Skeletal muscle tissue (tissue), 4 donors: ENCODE data around the gene PSRC1. TPM values are rescaled to one million over a fixed set of nuclear protein-coding genes. Genes with fewer than 3 reads are reported as not detected.
A peak's percentile ranks its signal among the peaks of the same experiment; 100 is the strongest.

Source experiments
- H3K27ac ChIP-seq: one replicate; pipeline ENCODE4 v1.7.0; 2013; ENCODE audit warnings: mild to moderate bottlenecking, low read depth, low read length, inconsistent platforms
- H3K27me3 ChIP-seq, 3 donors: one replicate each; pipeline ENCODE4 v1.7.0; 2013; ENCODE audit warnings: low read length in 3 of 3; ENCODE audit not compliant: control insufficient read depth in 3 of 3, insufficient read depth in 3 of 3
- H3K36me3 ChIP-seq, 3 donors: one replicate each; pipeline ENCODE4 v1.7.0; 2013; ENCODE audit warnings: low read length in 3 of 3; ENCODE audit not compliant: control insufficient read depth in 3 of 3, insufficient read depth in 3 of 3
- H3K4me1 ChIP-seq, 3 donors: one replicate each; pipeline ENCODE4 v1.7.0; 2013; ENCODE audit warnings: low read length in 3 of 3, mild to moderate bottlenecking in 3 of 3; ENCODE audit not compliant: control insufficient read depth in 3 of 3, insufficient read depth in 3 of 3
- H3K4me3 ChIP-seq, 3 donors: one replicate each; pipeline ENCODE4 v1.7.0; 2013; ENCODE audit warnings: low read length in 3 of 3
- H3K9ac ChIP-seq, 3 donors: one replicate each; pipeline ENCODE4 v1.7.0; 2013; ENCODE audit warnings: low read length in 3 of 3, mild to moderate bottlenecking in 3 of 3, moderate library complexity in 2 of 3, low read depth in 1 of 3
- H3K9me3 ChIP-seq, 3 donors: one replicate each; pipeline ENCODE4 v1.7.0; 2013; ENCODE audit warnings: low read length in 3 of 3; ENCODE audit not compliant: control insufficient read depth in 3 of 3
- total RNA-seq: library from RNA; depleted of rRNA; stranded (reverse); fragments of >200 nt; gene quantifications from one replicate; pipeline ENCODE4 v1.2.3, GENCODE V29; 2014
- donor health status: Osteomylitis.

Gene PSRC1
- 1.6 TPM for total RNA-seq

DNA sequence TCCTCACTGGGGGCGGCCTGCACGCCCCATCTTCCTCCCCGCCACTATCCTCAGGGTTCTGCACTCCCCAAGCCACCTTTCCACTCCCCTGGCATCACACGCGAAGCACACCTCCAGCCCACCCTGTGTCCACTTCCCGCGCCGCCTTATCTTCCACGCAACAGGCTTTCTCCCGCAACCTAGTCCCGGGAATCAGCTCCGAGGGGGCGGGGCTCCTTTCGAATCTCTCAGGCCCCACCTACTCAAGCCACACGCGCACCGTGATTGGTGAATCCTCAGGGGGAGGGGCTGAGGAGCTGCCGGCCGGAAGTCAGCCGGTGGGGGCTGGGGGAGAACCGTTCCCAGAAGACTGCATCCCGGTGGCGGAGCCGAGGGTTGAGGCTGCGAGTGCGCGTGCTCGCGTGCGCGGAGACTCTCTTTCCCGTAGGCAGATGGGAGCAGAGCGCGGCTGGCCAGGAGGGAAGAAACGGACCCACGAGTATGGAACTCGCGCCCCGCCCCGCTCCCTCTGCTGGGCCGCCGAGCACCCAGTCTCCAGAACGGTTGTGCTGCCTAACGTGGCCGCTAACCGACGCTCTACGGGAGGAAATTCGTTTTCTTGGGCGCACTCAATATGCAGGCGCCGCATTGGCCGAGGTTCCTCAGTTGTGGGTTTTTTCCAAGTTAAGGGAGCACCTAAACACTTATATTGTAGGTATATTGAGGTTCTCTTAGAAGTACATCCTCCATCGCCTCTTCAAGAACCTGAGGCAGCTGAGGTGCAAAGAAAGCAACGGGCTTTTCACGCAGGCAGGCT is at the start of gene PSRC1:
Gene PSRC1, minus strand, starts transcription at position 194 of the 796 bp plus-strand sequence.
- H3K9me3 ChIP-seq, result no peaks in the 10 kb centered on the region
- H3K36me3 ChIP-seq, result peaks cover 0 to 2% (median 0%) of the 10 kb centered on the region in 3 donors
- H3K27me3 ChIP-seq, result no peaks in the 10 kb centered on the region
- H3K9ac ChIP-seq, result peak within 1 kb of the TSS; percentile 74 to 87 (median 87)
- H3K27ac ChIP-seq, result peak within 1 kb of the TSS; percentile 81
- peak within 1 kb of the TSS; percentile 86 to 94 (median 88) for H3K4me3 ChIP-seq
- peaks cover 12 to 26% (median 18%) of the 10 kb centered on the region in 3 donors for H3K4me1 ChIP-seq

DNA sequence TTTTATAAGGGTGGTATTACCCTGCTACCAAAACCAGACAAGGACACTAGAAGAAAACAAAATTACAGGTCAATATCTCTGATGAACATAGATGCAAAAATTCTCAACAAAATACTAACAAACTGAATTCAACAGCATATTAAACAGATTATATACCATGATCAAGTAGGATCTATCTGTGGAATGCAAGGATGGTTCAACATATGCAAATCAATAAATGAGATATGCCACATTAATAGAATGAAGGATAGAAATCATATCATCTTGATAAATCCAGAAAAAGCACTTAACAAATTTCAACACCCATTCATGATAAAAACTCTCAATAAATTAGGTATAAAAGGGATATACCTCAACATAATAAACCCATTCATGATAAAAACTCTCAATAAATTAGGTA is 48.2 kb upstream of the PSRC1 start:
- Histone ChIP-seq H3K9me3 (peaks cover 0 to 2% (median 0%) of the 10 kb centered on the region in 3 donors), H3K9ac (no peak overlapping the region), H3K4me3 (no peak overlapping the region), H3K36me3 (peaks cover 45 to 75% (median 54%) of the 10 kb centered on the region in 3 donors), H3K27me3 (no peaks in the 10 kb centered on the region), H3K27ac (no peak overlapping the region), H3K4me1 (no peaks in the 10 kb centered on the region)

DNA sequence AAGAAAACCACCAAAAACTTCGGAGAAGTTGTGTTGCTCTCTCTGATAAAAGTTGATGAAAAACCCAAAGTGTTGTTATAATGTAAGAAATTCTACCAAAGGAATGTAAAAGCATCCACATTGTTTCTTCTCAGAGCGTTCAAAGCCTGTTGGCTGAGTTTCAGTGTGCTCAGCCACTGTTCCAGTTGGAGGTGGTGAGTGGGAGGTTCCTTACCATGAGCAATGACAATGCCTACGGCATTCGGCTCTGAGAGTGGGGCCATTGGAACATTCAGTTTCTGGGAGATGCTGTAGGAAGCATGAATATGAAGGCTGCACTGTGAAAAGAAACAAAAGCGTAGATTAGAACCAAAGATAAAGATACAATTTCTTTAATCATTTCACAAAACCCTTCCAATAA is 44.3 kb upstream of the PSRC1 start:
- no peaks in the 10 kb centered on the region for H3K4me1 ChIP-seq
- no peaks in the 10 kb centered on the region for H3K27me3 ChIP-seq
- H3K36me3 ChIP-seq, result peaks cover 41 to 73% (median 44%) of the 10 kb centered on the region in 3 donors
- no peak overlapping the region for H3K9ac ChIP-seq
- H3K4me3 ChIP-seq, result no peak overlapping the region
- no peak overlapping the region for H3K27ac ChIP-seq
- peaks cover 0 to 2% (median 0%) of the 10 kb centered on the region in 3 donors for H3K9me3 ChIP-seq

DNA sequence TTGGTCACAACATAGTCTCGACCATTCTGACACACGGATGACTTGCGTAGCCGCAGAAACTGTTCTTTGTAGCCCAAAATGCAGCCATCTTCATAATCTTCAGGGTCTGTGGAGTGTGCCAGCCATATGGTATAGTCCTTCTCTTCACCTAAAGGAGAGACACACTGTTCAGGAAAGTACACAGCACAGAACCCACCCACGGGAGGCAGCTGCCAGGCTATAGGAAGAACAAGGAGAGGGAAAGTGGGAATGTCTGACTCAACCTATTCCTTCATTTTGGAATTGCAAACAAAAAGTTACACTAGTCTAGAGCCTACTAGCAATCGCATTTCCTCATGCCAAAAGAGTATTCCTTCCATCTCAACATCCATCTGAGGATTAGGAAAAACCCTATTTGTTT is 40.0 kb upstream of the PSRC1 start:
- no peak overlapping the region for H3K9ac ChIP-seq
- H3K27ac ChIP-seq, result no peak overlapping the region
- no peaks in the 10 kb centered on the region for H3K9me3 ChIP-seq
- H3K4me3 ChIP-seq, result no peak overlapping the region
- H3K36me3 ChIP-seq, result peaks cover 71 to 79% (median 71%) of the 10 kb centered on the region in 3 donors
- no peaks in the 10 kb centered on the region for H3K27me3 ChIP-seq
- no peaks in the 10 kb centered on the region for H3K4me1 ChIP-seq

DNA sequence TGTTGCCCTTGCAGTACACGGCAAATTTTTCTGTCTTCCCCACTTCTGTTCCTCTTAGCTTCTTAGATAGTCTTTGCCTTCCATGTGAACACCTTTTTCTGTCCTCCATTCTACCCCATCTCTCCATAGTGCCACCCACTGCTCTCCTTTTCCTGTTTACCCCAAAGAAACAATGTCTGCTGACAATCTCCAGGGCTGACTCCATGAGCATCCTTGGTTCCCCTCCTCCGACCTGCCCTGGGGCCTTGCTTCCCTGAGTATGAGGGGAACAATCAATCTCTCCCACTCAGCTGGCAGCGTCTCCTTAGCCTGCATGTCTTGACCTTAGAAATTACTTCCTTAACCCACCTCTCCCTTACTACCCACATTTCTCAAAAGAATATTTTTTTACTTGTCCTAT is 36.2 kb upstream of the PSRC1 start:
- H3K36me3 ChIP-seq, result peaks cover 75 to 85% (median 76%) of the 10 kb centered on the region in 3 donors
- H3K4me3 ChIP-seq, result no peak overlapping the region
- H3K27me3 ChIP-seq, result no peaks in the 10 kb centered on the region
- H3K27ac ChIP-seq, result no peak overlapping the region
- H3K4me1 ChIP-seq, result no peaks in the 10 kb centered on the region
- no peak overlapping the region for H3K9ac ChIP-seq
- no peaks in the 10 kb centered on the region for H3K9me3 ChIP-seq

DNA sequence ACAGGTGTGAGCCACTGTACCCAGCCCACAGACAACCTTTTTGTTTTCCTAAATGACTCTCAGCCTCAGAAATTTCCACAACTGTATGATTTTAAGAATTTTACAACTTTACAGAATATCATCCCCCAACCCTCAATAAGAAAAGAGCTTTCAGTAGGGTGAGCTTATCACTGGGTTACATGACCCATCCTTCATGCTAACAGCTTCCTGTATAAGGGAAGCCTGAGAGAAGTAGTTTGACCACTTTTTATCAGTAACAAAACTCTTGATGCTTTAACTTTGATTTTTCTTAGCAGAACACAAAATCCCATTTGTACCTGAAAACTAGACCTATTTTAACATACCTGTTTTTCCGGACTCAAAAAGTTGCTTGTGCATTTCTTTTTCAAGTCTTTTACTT is 33.6 kb upstream of the PSRC1 start:
- H3K27me3 ChIP-seq, result no peaks in the 10 kb centered on the region
- H3K4me1 ChIP-seq, result peaks cover 0 to 12% (median 0%) of the 10 kb centered on the region in 3 donors
- no peaks in the 10 kb centered on the region for H3K9me3 ChIP-seq
- no peak overlapping the region for H3K4me3 ChIP-seq
- H3K36me3 ChIP-seq, result peaks cover 66 to 70% (median 69%) of the 10 kb centered on the region in 3 donors
- H3K9ac ChIP-seq, result no peak overlapping the region
- no peak overlapping the region for H3K27ac ChIP-seq

DNA sequence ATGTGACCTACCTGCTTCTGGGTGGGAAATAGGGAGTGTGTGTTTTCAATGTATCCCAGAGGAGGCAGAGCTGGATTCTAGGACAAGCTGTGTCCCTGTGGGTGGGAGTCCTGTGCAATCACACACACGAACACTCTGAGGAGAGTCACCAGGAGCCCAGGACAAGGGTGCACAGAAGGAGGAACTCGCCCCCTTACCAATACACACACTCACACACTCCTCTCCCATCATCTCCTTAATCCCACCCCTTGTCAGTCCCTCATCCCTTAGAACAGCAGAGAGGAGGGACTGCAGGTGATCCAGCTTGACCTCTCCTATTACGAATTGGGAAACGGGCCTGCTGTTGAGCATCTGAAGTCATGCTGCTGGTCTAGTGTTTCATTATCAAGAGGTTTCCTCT is 32.3 kb upstream of the PSRC1 start:
- no peaks in the 10 kb centered on the region for H3K9me3 ChIP-seq

DNA sequence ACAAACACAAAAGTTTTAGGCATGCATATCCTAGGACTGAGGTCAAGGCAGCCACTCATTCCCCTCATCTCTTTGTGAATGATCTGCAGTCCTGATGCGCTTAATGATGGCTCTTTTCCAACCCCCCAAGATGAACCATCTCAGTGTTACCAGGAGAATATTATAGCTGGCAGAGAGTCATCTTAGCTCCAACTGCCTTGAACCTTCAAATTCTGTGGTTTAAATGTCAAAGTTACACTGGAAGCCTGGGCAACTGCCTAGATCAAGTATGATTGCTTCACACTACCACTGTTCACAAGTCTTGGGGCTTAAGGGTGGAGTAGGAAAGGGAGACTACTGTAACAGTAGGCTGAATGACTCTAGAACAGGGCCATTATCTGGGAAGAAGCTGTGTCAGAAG is 31.9 kb upstream of the PSRC1 start:
- Histone ChIP-seq H3K27me3 (no peaks in the 10 kb centered on the region), H3K27ac (no peak overlapping the region), H3K4me1 (peaks cover 0 to 12% (median 0%) of the 10 kb centered on the region in 3 donors), H3K9ac (no peak overlapping the region), H3K4me3 (no peak overlapping the region), H3K36me3 (peaks cover 55 to 67% (median 60%) of the 10 kb centered on the region in 3 donors), H3K9me3 (no peaks in the 10 kb centered on the region)

More for the DNA sequence above, 32.3 kb upstream of the PSRC1 start:
- Histone ChIP-seq H3K27ac (no peak overlapping the region), H3K36me3 (peaks cover 58 to 68% (median 64%) of the 10 kb centered on the region in 3 donors), H3K27me3 (no peaks in the 10 kb centered on the region), H3K4me1 (peaks cover 0 to 12% (median 0%) of the 10 kb centered on the region in 3 donors), H3K9ac (no peak overlapping the region), H3K4me3 (no peak overlapping the region)

DNA sequence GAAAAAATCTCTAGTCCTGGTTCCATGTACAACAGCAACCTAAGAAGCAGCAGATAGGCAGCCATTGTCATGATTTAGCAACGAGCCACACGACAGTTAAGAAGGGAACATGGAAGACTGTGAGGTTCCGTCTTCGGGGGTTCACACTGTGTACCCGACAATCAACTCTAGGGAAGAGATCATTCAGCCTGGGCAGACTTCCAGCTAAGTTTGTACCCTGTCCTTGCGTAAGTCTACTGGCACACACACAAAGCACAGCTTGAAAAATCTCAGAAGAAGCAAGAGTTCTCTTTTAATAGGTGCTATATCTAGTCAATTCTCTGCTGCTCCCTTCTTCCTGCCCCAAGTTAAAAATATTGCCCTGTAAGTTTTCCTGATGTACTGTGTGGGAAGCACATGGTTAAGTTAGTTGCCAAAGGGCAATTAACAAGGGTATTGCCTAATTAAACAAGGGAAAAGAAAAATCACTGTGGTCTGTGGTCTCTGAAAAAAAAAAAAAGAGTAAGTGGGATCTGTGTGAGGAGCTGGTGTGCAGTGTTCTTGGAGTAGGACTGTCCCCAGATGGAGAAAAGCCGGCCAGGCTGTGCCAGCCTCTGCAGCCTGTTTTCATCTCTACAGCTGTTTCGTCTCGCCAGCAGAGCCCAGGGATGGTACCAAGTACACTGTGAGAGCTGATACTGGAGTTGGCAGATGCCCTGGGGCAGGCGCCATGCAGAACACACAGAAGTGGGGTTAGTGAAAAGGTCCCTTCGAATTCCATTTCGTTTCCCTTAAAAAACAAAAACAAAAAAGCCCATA is 30.2 kb upstream of the PSRC1 start:
- Histone ChIP-seq H3K9ac (no peak overlapping the region), H3K9me3 (no peaks in the 10 kb centered on the region), H3K4me3 (no peak overlapping the region), H3K27me3 (no peaks in the 10 kb centered on the region), H3K36me3 (peaks cover 46 to 60% (median 49%) of the 10 kb centered on the region in 3 donors), H3K4me1 (peaks cover 0 to 12% (median 4%) of the 10 kb centered on the region in 3 donors), H3K27ac (no peak overlapping the region)

DNA sequence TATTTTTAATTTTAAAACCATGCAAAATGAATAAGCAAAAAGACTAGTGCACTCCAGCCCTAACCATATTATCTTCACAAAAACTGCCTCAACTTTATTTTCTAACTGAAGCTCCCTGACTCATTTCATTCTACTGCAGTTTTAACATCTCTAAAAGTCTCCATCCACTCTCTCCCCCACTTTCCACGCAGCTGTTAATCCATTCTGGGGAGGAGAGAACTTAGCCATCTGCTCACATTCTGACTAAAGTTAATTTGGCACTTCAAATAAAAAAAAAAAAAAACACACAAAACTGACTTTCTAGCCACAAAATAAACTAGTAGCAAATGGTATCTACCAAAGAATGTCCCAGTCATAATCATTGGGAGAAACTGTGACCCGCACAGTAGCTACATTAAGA is 29.3 kb upstream of the PSRC1 start:
- Histone ChIP-seq H3K4me3 (no peak overlapping the region), H3K27me3 (no peaks in the 10 kb centered on the region), H3K4me1 (peaks cover 8 to 19% (median 14%) of the 10 kb centered on the region in 3 donors), H3K27ac (no peak overlapping the region), H3K9ac (no peak overlapping the region), H3K36me3 (peaks cover 40 to 53% (median 40%) of the 10 kb centered on the region in 3 donors), H3K9me3 (no peaks in the 10 kb centered on the region)
